ENCODE measurements around the gene ICAM1. TPM values are rescaled to one million over a fixed set of nuclear protein-coding genes. Genes with fewer than 3 reads are reported as not detected.

ICAM1 gene
- total RNA-seq, 6 experiments from 2014 or later = 4.6 to 186 (median 38.5) TPM

- ATAC-seq (no peak), DNase-seq (no peak)
- Histone ChIP-seq H3K9me3 (no peaks in the 10 kb centered on the region), H3K36me3 (peaks cover 0 to 10% (median 3%) of the 10 kb centered on the region in 4 donors), H3K27ac (no peak overlapping the region), H3K4me3 (no peak overlapping the region), H3K4me1 (peaks cover 0 to 13% (median 2%) of the 10 kb centered on the region in 4 donors), H3K27me3 (no peaks in the 10 kb centered on the region)
- intact Hi-C loops (cut with DNase I) = no loop called here
- WGBS (ENCODE audit: insufficient coverage, low coverage, low lambda C conversion rate, missing lambda C conversion rate) = 82% methylated on average over 7 of the region's 7 CpGs
- no peak for TF ChIP-seq CTCF (IDR thresholded peaks at IDR 0.05)
- TF ChIP-seq POLR2A (IDR thresholded peaks at IDR 0.05) = no peak
These were observed 8.1 kb upstream of the ICAM1 start for GRCh38 chr19:10262771-10263170.

DNA sequence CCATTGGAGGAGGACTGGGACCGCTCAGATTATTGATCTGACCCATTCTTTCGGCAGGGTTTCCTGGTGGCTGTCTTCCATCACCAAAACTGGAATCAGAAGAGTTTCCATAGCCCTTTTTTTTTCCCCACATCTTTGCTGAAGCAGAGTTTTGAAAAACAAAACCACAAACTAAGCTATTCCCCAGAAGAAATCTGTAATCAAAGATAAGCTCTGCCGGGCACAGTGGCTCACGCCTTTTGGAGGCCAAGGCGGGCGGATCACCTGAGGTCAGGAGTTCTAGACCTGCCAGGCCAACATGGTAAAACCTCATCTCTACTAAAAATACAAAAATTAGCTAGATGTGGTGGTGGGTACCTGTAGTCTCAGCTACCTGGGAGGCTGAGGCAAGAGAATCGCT is 4.2 kb upstream of the ICAM1 start:
- no peak overlapping the region for H3K4me3 ChIP-seq
- intact Hi-C loops (cut with DNase I) = no loop called here
- H3K9me3 ChIP-seq = no peaks in the 10 kb centered on the region
- no peak overlapping the region for H3K27ac ChIP-seq
- 50% methylated on average over 7 of the region's 7 CpGs for WGBS (ENCODE audit: insufficient coverage, low coverage, low lambda C conversion rate, missing lambda C conversion rate)
- no peaks in the 10 kb centered on the region for H3K36me3 ChIP-seq
- ATAC-seq (no peak), DNase-seq (no peak)
- H3K27me3 ChIP-seq = no peaks in the 10 kb centered on the region
- peaks cover 0 to 15% (median 3%) of the 10 kb centered on the region in 4 donors for H3K4me1 ChIP-seq
- TF ChIP-seq CTCF (IDR thresholded peaks at IDR 0.05) (no peak), POLR2A (IDR thresholded peaks at IDR 0.05) (no peak)

GRCh38 chr19:10268071-10268470 is 2.8 kb upstream of the ICAM1 start:
- 0% methylated on average over 1 of the region's 6 CpGs for WGBS (ENCODE audit: insufficient coverage, low coverage, low lambda C conversion rate, missing lambda C conversion rate)
- Histone ChIP-seq H3K4me3 (no peak overlapping the region), H3K27me3 (no peaks in the 10 kb centered on the region), H3K4me1 (peaks cover 0 to 14% (median 3%) of the 10 kb centered on the region in 4 donors), H3K36me3 (no peaks in the 10 kb centered on the region), H3K27ac (no peak overlapping the region), H3K9me3 (no peaks in the 10 kb centered on the region)
- ATAC-seq = no peak
- peak in 1 of 3 donors; percentile 46 for DNase-seq
- intact Hi-C loops (cut with DNase I) = no loop called here
- no peak for TF ChIP-seq POLR2A (IDR thresholded peaks at IDR 0.05)
- TF ChIP-seq CTCF (IDR thresholded peaks at IDR 0.05) = no peak

DNA sequence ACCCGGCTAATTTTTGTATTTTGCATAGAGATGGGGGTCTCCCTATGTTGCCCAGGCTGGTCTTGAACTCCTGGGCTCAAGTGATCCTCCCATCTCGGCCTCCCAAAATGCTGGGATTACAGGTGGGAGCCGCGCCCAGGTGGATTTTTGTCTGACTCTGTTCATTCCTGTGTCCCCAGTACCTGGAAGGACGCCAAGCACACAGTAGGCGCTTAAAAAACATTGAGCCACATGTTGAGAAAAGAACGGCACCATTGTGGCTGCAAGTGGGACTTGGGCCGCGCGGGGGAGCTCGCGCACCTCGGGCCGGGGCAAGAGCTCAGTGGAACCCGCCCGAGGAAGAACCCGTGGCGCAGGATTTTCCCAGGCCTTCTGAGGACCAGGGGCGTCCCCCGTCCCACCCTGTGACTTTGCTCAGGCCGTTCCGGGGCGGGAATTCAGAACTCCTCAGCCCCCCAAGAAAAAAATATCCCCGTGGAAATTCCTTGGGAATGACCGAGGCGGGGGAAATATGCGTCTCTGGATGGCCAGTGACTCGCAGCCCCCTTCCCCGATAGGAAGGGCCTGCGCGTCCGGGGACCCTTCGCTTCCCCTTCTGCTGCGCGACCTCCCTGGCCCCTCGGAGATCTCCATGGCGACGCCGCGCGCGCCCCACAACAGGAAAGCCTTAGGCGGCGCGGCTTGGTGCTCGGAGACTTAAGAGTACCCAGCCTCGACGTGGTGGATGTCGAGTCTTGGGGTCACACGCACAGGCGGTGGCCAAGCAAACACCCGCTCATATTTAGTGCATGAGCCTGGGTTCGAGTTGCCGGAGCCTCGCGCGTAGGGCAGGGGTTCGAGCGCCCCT is 1.4 kb upstream of the ICAM1 start:
- peak; percentile 66 to 78 (median 74) for ATAC-seq
- no peaks in the 10 kb centered on the region for H3K9me3 ChIP-seq
- peaks cover 0 to 14% (median 3%) of the 10 kb centered on the region in 4 donors for H3K4me1 ChIP-seq
- H3K27me3 ChIP-seq = no peaks in the 10 kb centered on the region
- WGBS (ENCODE audit: insufficient coverage, low coverage, low lambda C conversion rate, missing lambda C conversion rate) = 0% methylated on average over 4 of the region's 59 CpGs
- peak overlapping the region; percentile 87 to 90 (median 89) for H3K27ac ChIP-seq
- TF ChIP-seq CTCF (IDR thresholded peaks at IDR 0.05) (peak; percentile 91 to 94 (median 94)), POLR2A (IDR thresholded peaks at IDR 0.05) (no peak)
- peak overlapping the region; percentile 69 to 74 (median 71) for H3K4me3 ChIP-seq
- DNase-seq = peak; percentile 88 to 91 (median 90)
- intact Hi-C loops (cut with DNase I) = loop anchor here in 1 of 2 donors (5.0 kb wide), 1 partner anchor 123 kb away; no protein-coding TSS in a partner anchor
- peaks cover 0 to 5% (median under 1%) of the 10 kb centered on the region in 4 donors for H3K36me3 ChIP-seq

Measured in right lobe of liver (tissue), 6 donors.